Astrocyte of the cerebellum (primary cell): ENCODE results near the gene ANKFY1.
A peak's percentile ranks its signal among the peaks of the same experiment; 100 is the strongest.

Experiments used
- DNase-seq: peaks from one replicate; pipeline ENCODE4 v3.0.0-alpha.2; 2011; ENCODE audit warnings: low read depth
- H3K4me3 ChIP-seq: 2 replicates; pipeline ENCODE4 v1.5.1; 2011; ENCODE audit warnings: mild to moderate bottlenecking, low read depth, low read length, moderate library complexity
- CTCF ChIP-seq: IDR thresholded peaks from 2 replicates; pipeline ENCODE4 v1.5.1; 2012; ENCODE audit warnings: low read length, low read depth, moderate library complexity, mild to moderate bottlenecking; ENCODE audit errors: missing control alignments
- in situ Hi-C: cut with HindIII; loops from 2 replicates; pipeline ENCODE4 v1.10.0; 2017; ENCODE audit warnings: low sequenced_read_pairs

ANKFY1 gene

GRCh38 chr17:4234401-4234800 lies 29.4 kb downstream of the ANKFY1 start:
- DNase-seq, result peak; percentile 50
- no peak for TF ChIP-seq CTCF
- in situ Hi-C loops, result no loop called here
- no peak overlapping the region for H3K4me3 ChIP-seq

GRCh38 chr17:4233668-4234258 lies 30.0 kb downstream of the ANKFY1 start:
- in situ Hi-C loops, result no loop called here
- no peak for TF ChIP-seq CTCF
- no peak overlapping the region for H3K4me3 ChIP-seq
- no peak for DNase-seq

GRCh38 chr17:4232168-4232813 lies 31.5 kb downstream of the ANKFY1 start:
- in situ Hi-C loops, result no loop called here
- no peak overlapping the region for H3K4me3 ChIP-seq
- TF ChIP-seq CTCF, result no peak

GRCh38 chr17:4229627-4230541 lies 33.9 kb downstream of the ANKFY1 start:
- DNase-seq, result peak; percentile 96
- no peak overlapping the region for H3K4me3 ChIP-seq
- TF ChIP-seq CTCF, result no peak
- in situ Hi-C loops, result no loop called here

More at GRCh38 chr17:4232168-4232813, 31.5 kb downstream of the ANKFY1 start:
- DNase-seq, result peak; percentile 42

- no peak overlapping the region for H3K4me3 ChIP-seq
- TF ChIP-seq CTCF, result no peak
- in situ Hi-C loops, result loop anchor here (5.0 kb wide), 1 partner anchor 40 kb away; the partner anchor contains the start of gene ANKFY1
- no peak for DNase-seq
Observed at GRCh38 chr17:4221899-4222659, 41.7 kb downstream of the ANKFY1 start.

GRCh38 chr17:4221163-4221562 lies 42.6 kb downstream of the ANKFY1 start:
- DNase-seq, result no peak
- no peak for TF ChIP-seq CTCF
- H3K4me3 ChIP-seq, result no peak overlapping the region
- in situ Hi-C loops, result loop anchor here (5.0 kb wide), 1 partner anchor 41 kb away; the partner anchor contains the start of gene ANKFY1
